ENCODE results near the gene C9orf85.

DNA sequence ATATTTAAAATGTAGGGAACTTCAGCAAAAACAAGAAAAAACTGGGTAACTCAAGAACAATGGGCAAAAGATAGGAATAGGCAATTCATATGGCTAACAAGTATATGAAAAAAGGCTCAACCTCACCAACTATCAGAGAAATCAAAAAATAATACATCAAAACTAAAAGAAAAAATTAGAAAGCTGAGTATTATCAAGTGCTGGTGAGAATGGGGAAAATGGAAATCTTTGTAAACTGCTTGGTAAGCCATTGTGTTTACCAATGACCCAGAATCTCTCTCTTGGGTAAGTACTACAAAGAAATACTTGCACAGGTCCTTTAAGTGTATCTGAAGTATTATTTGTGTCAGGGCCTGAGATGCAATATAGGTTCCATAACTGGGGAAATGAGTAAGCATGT lies 27.4 kb upstream of the C9orf85 start:
- TF ChIP-seq CTCF (IDR thresholded peaks at IDR 0.05) (no peak), EP300 (IDR thresholded peaks at IDR 0.05) (no peak)
